ENCODE data around the gene ARFIP2. TPM values are rescaled to one million over a fixed set of nuclear protein-coding genes. Genes with fewer than 3 reads are reported as not detected.

The ARFIP2 gene
- total and polyA plus RNA-seq, 4 donors = 16.2 to 42.0 (median 23.8) TPM

GRCh38 chr11:6483015-6483414 is 1.9 kb upstream of the ARFIP2 start:
- H3K4me3 ChIP-seq (ENCODE audit: low read depth in 1 of 3, low read length in 3 of 3) = no peak overlapping the region
- WGBS = 92% methylated on average over 6 of the region's 6 CpGs
- no peak overlapping the region for H3K27ac ChIP-seq (ENCODE audit: low read depth in 1 of 2, low read length in 2 of 2)
- no peaks in the 10 kb centered on the region for H3K9me3 ChIP-seq (ENCODE audit: control insufficient read depth in 4 of 4, low read length in 3 of 4)
- no peak for DNase-seq (ENCODE audit: low spot score)
- no peak overlapping the region for H3K9ac ChIP-seq (ENCODE audit: low read depth in 1 of 2, low read length in 2 of 2)
- no peaks in the 10 kb centered on the region for H3K27me3 ChIP-seq (ENCODE audit: control insufficient read depth in 4 of 4, insufficient read depth in 4 of 4, low read length in 3 of 4)
- peaks cover 6 to 25% (median 22%) of the 10 kb centered on the region in 4 donors for H3K4me1 ChIP-seq (ENCODE audit: control insufficient read depth in 4 of 4, insufficient read depth in 4 of 4, low read length in 3 of 4)
- TF ChIP-seq ZBTB33 (IDR thresholded peaks at IDR 0.05) = no peak
- TF ChIP-seq GABPA (IDR thresholded peaks at IDR 0.05 in 1 of 2, conservative IDR thresholded peaks at IDR 0.05 in 1 of 2) = no peak
- TF ChIP-seq MAX (IDR thresholded peaks at IDR 0.05) = no peak
- TF ChIP-seq TAF1 (conservative IDR thresholded peaks at IDR 0.05) = no peak
- no peak for TF ChIP-seq ATF3 (IDR thresholded peaks at IDR 0.05)
- TF ChIP-seq SP1 (IDR thresholded peaks at IDR 0.05) = no peak
- no peak for TF ChIP-seq HNF4A (conservative IDR thresholded peaks at IDR 0.05)
- no peak for TF ChIP-seq FOXA2 (IDR thresholded peaks at IDR 0.05)
- no peak for TF ChIP-seq EGR1 (IDR thresholded peaks at IDR 0.05; ENCODE audit: low read depth in 2 of 2)
- TF ChIP-seq YY1 (IDR thresholded peaks at IDR 0.05) = no peak
- TF ChIP-seq HNF4G (IDR thresholded peaks at IDR 0.05) = no peak
- H3K36me3 ChIP-seq (ENCODE audit: control insufficient read depth in 4 of 4, insufficient read depth in 3 of 4, low read depth in 1 of 4, low read length in 3 of 4) = peaks cover 2 to 44% (median 20%) of the 10 kb centered on the region in 4 donors

GRCh38 chr11:6482441-6482840 is 1.3 kb upstream of the ARFIP2 start:
- Histone ChIP-seq H3K27ac (ENCODE audit: low read depth in 1 of 2, low read length in 2 of 2) (peak overlapping the region; percentile 26 to 91), H3K4me3 (ENCODE audit: low read depth in 1 of 3, low read length in 3 of 3) (peak overlapping the region; percentile 71 to 100 (median 99)), H3K27me3 (ENCODE audit: control insufficient read depth in 4 of 4, insufficient read depth in 4 of 4, low read length in 3 of 4) (no peaks in the 10 kb centered on the region), H3K4me1 (ENCODE audit: control insufficient read depth in 4 of 4, insufficient read depth in 4 of 4, low read length in 3 of 4) (peaks cover 6 to 25% (median 22%) of the 10 kb centered on the region in 4 donors), H3K9ac (ENCODE audit: low read depth in 1 of 2, low read length in 2 of 2) (peak overlapping the region in 1 of 2 donors; percentile 88), H3K9me3 (ENCODE audit: control insufficient read depth in 4 of 4, low read length in 3 of 4) (no peaks in the 10 kb centered on the region), H3K36me3 (ENCODE audit: control insufficient read depth in 4 of 4, insufficient read depth in 3 of 4, low read depth in 1 of 4, low read length in 3 of 4) (peaks cover 2 to 49% (median 23%) of the 10 kb centered on the region in 4 donors)
- TF ChIP-seq JUND (IDR thresholded peaks at IDR 0.05) (no peak), SP1 (IDR thresholded peaks at IDR 0.05) (no peak), MAX (IDR thresholded peaks at IDR 0.05) (no peak), RAD21 (IDR thresholded peaks at IDR 0.05) (no peak)
- DNase-seq (ENCODE audit: low spot score) = no peak
- 86% methylated on average over 4 of the region's 4 CpGs for WGBS

GRCh38 chr11:6481924-6482275 is 769 bp upstream of the ARFIP2 start:
- DNase-seq (ENCODE audit: low spot score) = no peak

More at GRCh38 chr11:6481924-6482275, 769 bp upstream of the ARFIP2 start:
- Histone ChIP-seq H3K9me3 (ENCODE audit: control insufficient read depth in 4 of 4, low read length in 3 of 4) (no peaks in the 10 kb centered on the region), H3K27ac (ENCODE audit: low read depth in 1 of 2, low read length in 2 of 2) (peak overlapping the region; percentile 90 to 91), H3K36me3 (ENCODE audit: control insufficient read depth in 4 of 4, insufficient read depth in 3 of 4, low read depth in 1 of 4, low read length in 3 of 4) (peaks cover 6 to 54% (median 27%) of the 10 kb centered on the region in 4 donors), H3K4me3 (ENCODE audit: low read depth in 1 of 3, low read length in 3 of 3) (peak overlapping the region; percentile 71 to 100 (median 99)), H3K4me1 (ENCODE audit: control insufficient read depth in 4 of 4, insufficient read depth in 4 of 4, low read length in 3 of 4) (peaks cover 6 to 25% (median 22%) of the 10 kb centered on the region in 4 donors), H3K27me3 (ENCODE audit: control insufficient read depth in 4 of 4, insufficient read depth in 4 of 4, low read length in 3 of 4) (no peaks in the 10 kb centered on the region), H3K9ac (ENCODE audit: low read depth in 1 of 2, low read length in 2 of 2) (peak overlapping the region; percentile 87 to 88)
- 15% methylated on average over 13 of the region's 13 CpGs for WGBS
- no peak for TF ChIP-seq GABPA (IDR thresholded peaks at IDR 0.05 in 1 of 2, conservative IDR thresholded peaks at IDR 0.05 in 1 of 2)
- TF ChIP-seq EGR1 (IDR thresholded peaks at IDR 0.05; ENCODE audit: low read depth in 2 of 2) = no peak
- no peak for TF ChIP-seq ZBTB33 (IDR thresholded peaks at IDR 0.05)
